ENCODE data around the gene OR6B1. TPM values are rescaled to one million over a fixed set of nuclear protein-coding genes. Genes with fewer than 3 reads are reported as not detected.
A peak's percentile ranks its signal among the peaks of the same experiment; 100 is the strongest.

The OR6B1 gene
- total RNA-seq, 4 donors from 2014 or later, result not detected

DNA sequence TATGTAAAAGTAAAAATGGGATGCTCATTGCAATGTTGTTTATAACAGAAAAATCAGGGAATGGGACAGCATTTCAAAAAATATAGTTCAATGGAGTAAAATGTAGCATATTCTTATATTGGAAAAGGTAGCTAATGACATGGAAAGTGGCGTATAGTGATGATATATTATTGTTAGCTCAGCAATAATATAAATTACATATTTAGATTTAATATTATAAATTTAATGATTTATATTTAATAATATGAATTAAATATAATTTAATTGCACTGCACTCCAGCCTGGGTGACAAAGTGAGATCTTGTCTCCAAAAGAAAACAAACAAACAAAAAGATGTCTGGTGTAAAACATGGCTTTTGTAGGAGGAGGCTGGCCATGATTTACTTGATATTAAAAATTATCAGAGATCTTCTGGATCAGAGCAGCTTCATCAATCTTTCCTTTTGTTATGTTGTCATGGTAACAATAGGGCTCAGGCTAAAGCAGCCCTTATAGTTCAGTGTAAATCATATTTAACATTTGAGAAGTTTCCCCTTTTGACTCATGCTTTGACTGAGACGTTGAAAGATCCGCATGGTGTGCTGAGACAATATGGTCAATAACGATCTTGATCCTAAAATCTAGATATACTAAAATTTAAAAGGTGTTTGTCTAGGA, 23.2 kb downstream of the OR6B1 start:
- no peaks in the 10 kb centered on the region for H3K36me3 ChIP-seq
- H3K4me1 ChIP-seq, result no peaks in the 10 kb centered on the region
- no peaks in the 10 kb centered on the region for H3K9me3 ChIP-seq
- no peak for DNase-seq
- H3K27ac ChIP-seq, result no peak overlapping the region
- H3K27me3 ChIP-seq, result no peaks in the 10 kb centered on the region
- intact Hi-C loops (cut with DNase I), result no loop called here
- no peak overlapping the region for H3K4me3 ChIP-seq
- TF ChIP-seq, protein P1, sequence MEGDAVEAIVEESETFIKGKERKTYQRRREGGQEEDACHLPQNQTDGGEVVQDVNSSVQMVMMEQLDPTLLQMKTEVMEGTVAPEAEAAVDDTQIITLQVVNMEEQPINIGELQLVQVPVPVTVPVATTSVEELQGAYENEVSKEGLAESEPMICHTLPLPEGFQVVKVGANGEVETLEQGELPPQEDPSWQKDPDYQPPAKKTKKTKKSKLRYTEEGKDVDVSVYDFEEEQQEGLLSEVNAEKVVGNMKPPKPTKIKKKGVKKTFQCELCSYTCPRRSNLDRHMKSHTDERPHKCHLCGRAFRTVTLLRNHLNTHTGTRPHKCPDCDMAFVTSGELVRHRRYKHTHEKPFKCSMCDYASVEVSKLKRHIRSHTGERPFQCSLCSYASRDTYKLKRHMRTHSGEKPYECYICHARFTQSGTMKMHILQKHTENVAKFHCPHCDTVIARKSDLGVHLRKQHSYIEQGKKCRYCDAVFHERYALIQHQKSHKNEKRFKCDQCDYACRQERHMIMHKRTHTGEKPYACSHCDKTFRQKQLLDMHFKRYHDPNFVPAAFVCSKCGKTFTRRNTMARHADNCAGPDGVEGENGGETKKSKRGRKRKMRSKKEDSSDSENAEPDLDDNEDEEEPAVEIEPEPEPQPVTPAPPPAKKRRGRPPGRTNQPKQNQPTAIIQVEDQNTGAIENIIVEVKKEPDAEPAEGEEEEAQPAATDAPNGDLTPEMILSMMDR (IDR thresholded peaks at IDR 0.05), result no peak
- no peak for TF ChIP-seq POLR2A (IDR thresholded peaks at IDR 0.05)
- 67 to 68% methylated on average over 4 of the region's 4 CpGs for WGBS, 2 donors

DNA sequence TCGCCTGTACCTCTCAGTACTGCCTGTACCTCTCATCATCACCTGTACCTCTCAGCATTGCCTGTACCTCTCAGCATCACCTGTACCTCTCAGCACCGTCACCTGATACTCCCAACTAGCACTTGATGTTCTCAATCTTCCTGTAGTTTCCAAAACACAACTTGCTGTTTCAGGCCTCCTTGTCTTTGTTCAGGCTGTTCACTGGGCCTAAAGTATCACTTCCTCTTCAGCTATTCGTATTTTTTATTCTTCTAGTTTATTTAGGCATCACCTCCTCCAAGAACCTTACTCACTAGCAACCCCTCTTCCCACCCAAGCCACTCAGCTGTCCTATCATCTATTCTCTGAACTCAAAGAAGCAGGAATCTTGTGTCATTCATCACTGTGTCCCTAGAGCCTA, 24.1 kb downstream of the OR6B1 start:
- no peaks in the 10 kb centered on the region for H3K27me3 ChIP-seq
- no peaks in the 10 kb centered on the region for H3K4me1 ChIP-seq
- H3K27ac ChIP-seq, result no peak overlapping the region
- 65 to 68% methylated on average over 3 of the region's 3 CpGs for WGBS, 2 donors
- no peak overlapping the region for H3K4me3 ChIP-seq
- intact Hi-C loops (cut with DNase I), result no loop called here
- DNase-seq, result no peak
- no peaks in the 10 kb centered on the region for H3K9me3 ChIP-seq
- TF ChIP-seq POLR2A (IDR thresholded peaks at IDR 0.05), result no peak
- TF ChIP-seq, protein P1 (IDR thresholded peaks at IDR 0.05), result no peak
- H3K36me3 ChIP-seq, result no peaks in the 10 kb centered on the region

DNA sequence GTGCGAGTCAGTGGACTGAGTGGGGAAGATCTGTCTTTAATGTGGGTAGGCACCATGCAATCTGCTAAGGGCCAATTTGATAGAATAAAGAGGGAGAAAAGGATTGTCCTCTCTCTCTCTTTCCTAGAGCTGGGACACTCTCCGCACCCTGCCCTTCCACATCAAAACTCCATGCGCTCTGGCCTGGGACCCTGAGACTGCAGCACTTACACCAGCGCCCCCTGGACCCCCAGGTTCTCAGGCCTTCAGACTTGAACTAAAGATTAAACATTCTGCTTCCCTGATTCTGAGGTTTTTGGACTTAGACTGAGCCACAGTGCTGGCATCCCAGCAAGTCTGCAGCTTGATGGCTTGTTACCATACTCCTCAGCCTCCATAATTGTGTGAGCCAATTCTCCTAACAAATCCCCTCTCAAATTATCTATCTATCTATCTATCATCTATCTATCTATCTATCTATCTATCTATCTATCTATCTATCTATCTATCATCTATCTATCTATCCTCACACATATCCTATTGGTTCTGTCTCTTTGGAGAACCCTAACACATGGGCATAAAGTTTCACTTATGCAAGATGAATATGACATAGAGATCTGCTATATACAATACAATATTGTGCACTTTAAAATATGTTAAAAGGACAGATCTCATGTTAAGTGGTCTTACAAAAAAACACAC, 26.2 kb downstream of the OR6B1 start:
- Histone ChIP-seq H3K27me3 (no peaks in the 10 kb centered on the region), H3K36me3 (no peaks in the 10 kb centered on the region), H3K4me3 (no peak overlapping the region), H3K9me3 (no peaks in the 10 kb centered on the region), H3K27ac (no peak overlapping the region), H3K4me1 (no peaks in the 10 kb centered on the region)
- WGBS, 2 donors, result 51 to 64% methylated on average over 4 of the region's 4 CpGs
- TF ChIP-seq, protein P1 (IDR thresholded peaks at IDR 0.05), result no peak
- no peak for TF ChIP-seq POLR2A (IDR thresholded peaks at IDR 0.05)
- no peak for DNase-seq
- intact Hi-C loops (cut with DNase I), result no loop called here

DNA sequence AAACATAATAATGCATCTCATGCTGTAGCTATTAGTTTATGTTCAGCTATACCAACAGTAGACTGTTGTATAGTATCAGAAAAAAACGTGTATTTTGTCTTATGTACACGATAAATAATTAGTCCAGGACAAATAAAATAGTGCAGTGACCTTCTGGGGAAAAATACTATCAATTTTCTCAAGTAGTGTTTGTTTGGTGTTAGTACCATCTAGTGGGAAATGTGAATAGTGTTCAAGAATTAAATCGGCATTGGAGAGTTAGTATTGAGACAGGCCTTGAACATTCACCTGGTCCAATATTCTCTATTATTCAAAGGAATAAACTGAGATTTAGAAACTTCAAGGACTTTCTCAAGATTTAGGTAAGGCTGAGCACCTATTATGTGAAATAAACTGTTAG, 26.9 kb downstream of the OR6B1 start:
- intact Hi-C loops (cut with DNase I), result no loop called here
- no peak overlapping the region for H3K4me3 ChIP-seq
- WGBS, 2 donors, result 9 to 12% methylated on average over 3 of the region's 3 CpGs
- TF ChIP-seq POLR2A (IDR thresholded peaks at IDR 0.05), result no peak
- TF ChIP-seq, protein P1 (IDR thresholded peaks at IDR 0.05), result peak in 3 of 6 experiments; percentile 6 to 18 (median 12)
- no peak for DNase-seq
- no peak overlapping the region for H3K27ac ChIP-seq
- H3K9me3 ChIP-seq, result no peaks in the 10 kb centered on the region
- H3K4me1 ChIP-seq, result no peaks in the 10 kb centered on the region
- H3K36me3 ChIP-seq, result no peaks in the 10 kb centered on the region
- H3K27me3 ChIP-seq, result no peaks in the 10 kb centered on the region

DNA sequence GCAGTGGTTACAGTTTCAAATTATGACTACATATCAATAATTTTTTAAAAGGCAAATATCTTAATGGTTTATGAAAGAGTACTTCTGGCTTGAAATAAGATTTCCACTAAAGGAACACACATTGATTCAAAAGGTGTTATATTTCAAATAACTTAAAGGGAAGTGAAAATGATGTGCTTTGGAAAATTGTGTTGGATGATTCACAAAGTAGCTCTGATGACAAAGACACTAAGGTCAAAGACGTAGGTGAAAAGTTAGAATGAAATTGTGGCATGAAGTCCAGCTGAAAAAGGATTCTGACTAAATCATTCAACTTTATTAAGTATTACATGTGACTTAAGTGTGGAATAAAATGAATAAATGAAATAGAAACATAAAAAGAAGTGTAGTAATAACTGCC, 27.9 kb downstream of the OR6B1 start:
- no peaks in the 10 kb centered on the region for H3K9me3 ChIP-seq
- H3K4me1 ChIP-seq, result no peaks in the 10 kb centered on the region
- H3K36me3 ChIP-seq, result no peaks in the 10 kb centered on the region
- 32 to 39% methylated on average over 1 of the region's 1 CpG for WGBS, 2 donors
- no peak for TF ChIP-seq POLR2A (IDR thresholded peaks at IDR 0.05)
- TF ChIP-seq, protein P1 (IDR thresholded peaks at IDR 0.05), result no peak
- H3K4me3 ChIP-seq, result no peak overlapping the region
- no peaks in the 10 kb centered on the region for H3K27me3 ChIP-seq
- intact Hi-C loops (cut with DNase I), result no loop called here
- no peak for DNase-seq
- no peak overlapping the region for H3K27ac ChIP-seq

All from esophagus squamous epithelium (tissue), 5 donors.